Measurements from ENCODE around the gene CARD14. TPM values are rescaled to one million over a fixed set of nuclear protein-coding genes. Genes with fewer than 3 reads are reported as not detected.
"Not testable (repeated sequence)": the region's sequence is repeated elsewhere in the genome, so short reads cannot be mapped to it uniquely, and the experiment has no call there.

The CARD14 gene
- polyA plus RNA-seq, 3 donors, result 0.06 to 0.10 TPM; not detected in 1

DNA sequence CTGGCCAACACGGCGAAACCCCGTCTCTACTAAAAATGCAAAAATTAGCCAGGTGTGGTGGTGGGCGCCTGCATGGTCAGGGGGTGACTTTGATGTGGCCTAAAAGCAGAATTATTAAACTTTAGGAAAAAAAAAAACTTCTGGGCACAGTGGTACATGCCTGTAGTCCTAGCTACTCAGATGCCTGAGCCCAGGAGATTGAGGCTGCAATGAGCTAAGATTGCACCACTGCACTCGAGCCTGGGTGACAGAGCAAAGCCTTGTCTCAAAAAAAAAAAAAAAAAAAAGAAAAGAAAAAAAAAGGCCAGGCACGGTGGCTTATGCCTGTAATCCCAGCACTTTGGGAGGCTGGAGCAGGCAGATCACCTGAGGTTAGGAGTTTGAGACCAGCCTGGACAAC lies 29.5 kb downstream of the CARD14 start:
- 45 to 77% (median 70%) methylated on average over 4 to 6 of the region's 6 CpGs for WGBS, 3 donors
- not testable (repeated sequence) for H3K27ac ChIP-seq (ENCODE audit: low read depth, low read length)

DNA sequence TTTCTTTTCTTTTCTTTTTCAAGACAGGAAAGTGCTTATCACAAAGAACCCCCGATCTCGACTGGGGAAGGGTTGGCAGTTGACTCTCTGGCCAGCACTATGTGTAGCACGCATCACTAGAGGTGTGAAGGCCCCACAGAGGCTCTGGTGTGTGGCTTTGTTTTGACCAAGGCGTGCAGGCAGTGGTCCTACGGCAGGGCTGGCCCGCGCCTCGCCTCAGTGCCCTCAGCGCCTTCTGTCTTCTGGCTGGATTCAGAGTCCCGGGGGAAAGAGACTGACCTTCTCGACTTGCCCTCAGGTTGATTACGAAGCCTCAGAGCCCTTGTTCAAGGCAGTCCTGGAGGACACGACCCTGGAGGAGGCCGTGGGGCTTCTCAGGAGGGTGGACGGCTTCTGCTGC lies 31.6 kb downstream of the CARD14 start:
- no peak overlapping the region for H3K27ac ChIP-seq (ENCODE audit: low read depth, low read length)
- 77 to 89% (median 86%) methylated on average over 15 of the region's 15 CpGs for WGBS, 3 donors

DNA sequence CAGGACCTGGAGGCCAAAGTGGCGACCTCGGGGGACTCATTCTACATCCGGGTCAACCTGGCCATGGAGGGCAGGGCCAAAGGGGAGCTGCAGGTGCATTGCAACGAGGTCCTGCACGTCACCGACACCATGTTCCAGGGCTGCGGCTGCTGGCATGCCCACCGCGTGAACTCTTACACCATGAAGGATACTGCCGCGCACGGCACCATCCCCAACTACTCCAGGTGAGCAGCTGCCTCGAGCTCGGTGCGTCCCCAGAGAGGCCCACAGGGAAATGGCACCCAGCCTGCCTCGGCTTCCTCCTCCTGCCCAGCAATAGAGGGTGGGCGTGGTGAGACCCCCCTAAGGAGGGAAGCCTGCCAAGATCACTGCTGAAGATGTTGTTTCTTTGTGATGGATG lies 32.4 kb downstream of the CARD14 start:
- no peak overlapping the region for H3K27ac ChIP-seq (ENCODE audit: low read depth, low read length)
- 84 to 90% (median 90%) methylated on average over 15 to 17 of the region's 17 CpGs for WGBS, 3 donors

DNA sequence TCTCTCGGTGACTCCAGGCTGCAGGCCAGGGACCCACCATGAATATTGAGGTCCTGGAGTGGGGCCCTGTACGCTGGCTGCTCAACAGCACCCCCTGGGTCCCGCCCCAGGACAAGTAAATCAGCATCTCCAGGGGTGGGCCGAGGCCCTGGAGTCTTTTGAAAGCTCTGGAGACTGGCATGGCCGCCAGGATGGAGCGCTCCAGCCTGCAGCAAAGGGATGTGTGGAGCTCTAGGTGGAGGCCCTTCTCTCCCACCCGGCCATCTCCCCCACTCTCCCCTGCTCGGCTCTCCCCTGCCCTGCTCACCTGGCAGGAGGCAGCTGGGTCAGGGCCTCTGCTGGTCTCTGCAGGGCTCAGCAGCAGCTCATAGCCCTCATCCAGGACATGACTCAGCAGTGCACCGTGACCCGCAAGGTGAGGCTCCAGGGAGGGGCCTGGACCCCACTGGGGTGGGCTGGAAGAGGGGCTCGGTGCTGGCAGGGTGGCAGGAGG lies 33.7 kb downstream of the CARD14 start:
- 79 to 84% (median 82%) methylated on average over 11 of the region's 11 CpGs for WGBS, 3 donors
- no peak overlapping the region for H3K27ac ChIP-seq (ENCODE audit: low read depth, low read length)

DNA sequence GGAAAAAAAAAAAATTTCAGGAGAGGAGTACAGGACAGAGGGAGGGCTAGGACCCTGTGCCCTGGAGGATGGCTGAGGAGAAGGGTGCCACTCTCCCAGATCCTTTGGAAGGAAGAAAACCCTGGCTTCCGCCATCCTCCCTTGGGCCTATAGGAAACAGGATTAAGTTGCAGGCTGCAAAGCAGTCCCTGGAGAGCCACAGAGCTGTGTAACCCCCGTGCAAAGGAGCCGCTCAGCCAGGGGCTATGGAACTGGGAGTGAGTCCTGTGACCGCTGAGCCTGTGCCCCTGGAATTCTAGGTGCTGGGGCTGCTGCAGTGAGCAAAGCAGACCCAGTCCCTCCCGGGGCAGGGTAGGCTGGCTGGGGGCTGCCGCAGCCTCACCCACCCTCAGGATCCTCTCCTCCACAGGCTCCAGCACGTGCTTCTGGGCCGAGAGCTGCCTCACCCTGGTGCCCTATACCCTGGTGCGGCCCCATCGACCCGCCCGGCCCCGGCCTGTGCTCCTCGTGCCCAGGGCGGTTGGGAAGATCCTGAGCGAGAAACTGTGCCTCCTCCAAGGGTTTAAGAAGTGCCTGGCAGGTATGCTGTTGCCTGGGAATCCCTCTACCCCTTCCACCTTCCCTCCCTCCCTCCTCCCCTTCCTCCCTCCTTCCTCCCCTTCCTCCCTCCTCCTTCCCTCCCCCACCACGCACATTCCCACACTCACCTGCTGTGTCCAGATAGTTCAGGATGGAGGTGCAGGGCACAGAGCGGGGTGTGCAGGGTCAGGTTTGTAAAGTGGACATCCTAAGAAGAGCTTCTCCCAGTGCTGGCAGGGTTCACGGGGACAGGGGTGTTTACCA lies 35.0 kb downstream of the CARD14 start:
- no peak overlapping the region for H3K27ac ChIP-seq (ENCODE audit: low read depth, low read length)
- 81 to 88% (median 84%) methylated on average over 19 of the region's 19 CpGs for WGBS, 3 donors

DNA sequence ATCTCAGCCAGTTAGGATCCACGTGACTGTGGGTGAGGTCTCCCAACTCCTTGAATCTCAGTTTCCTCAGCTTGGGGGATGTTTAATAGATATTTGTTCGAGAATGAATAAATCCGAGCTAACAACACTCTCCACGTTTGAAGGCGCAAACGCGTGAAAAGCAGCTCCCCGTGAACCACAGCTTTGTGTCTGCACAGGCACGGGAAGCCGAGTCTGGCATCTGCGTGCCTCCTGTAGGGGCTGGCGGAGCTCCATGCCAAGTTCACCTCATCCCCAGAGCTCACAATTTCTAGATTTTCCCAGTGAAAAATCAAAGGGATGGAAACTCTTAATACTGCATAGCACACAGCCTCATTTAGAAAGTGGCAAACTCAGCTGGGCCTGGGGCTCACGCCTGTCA lies 36.0 kb downstream of the CARD14 start:
- no peak overlapping the region for H3K27ac ChIP-seq (ENCODE audit: low read depth, low read length)
- 90 to 91% (median 91%) methylated on average over 13 of the region's 13 CpGs for WGBS, 3 donors

DNA sequence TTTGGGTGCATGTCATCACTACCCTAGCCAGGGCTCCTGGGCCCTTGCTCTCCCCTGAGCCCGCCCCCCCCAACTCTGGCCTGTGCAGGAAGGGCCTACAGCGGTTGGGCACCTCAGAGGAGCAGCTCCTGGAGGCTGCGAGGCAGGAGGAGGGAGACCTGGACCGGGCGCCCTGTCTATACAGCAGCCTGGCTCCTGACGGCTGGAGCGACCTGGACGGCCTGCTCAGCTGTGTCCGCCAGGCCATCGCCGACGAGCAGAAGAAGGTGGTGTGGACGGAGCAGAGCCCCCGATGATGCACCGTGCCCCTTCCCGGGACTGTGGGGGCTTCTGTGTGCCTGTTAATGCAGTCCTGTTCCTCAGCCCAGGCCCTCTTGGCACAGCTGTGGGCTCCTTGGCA lies 38.2 kb downstream of the CARD14 start:
- 93 to 97% (median 96%) methylated on average over 15 to 16 of the region's 16 CpGs for WGBS, 3 donors
- H3K27ac ChIP-seq (ENCODE audit: low read depth, low read length), result no peak overlapping the region

DNA sequence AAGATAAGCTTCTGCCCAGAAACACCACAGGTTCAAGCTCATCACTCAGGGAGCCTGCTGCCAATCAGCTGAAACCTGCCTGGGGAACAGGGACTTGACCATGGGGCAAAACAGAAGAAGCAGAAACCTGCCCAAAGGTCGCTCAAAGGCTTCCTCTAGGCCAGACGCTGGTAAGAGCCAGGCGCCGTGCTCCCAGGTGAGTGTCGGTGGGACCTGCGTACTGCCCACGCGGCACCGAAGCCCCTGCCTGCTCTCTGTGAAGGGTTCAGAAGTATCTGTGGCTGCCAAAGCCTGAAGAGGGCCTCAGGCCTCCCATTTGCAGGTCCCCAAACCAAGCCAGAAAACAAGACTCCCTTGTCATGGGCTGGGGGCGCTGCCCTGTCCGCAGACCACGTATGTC lies 39.9 kb downstream of the CARD14 start:
- H3K27ac ChIP-seq (ENCODE audit: low read depth, low read length), result no peak overlapping the region
- 88 to 93% (median 90%) methylated on average over 12 of the region's 12 CpGs for WGBS, 3 donors

DNA sequence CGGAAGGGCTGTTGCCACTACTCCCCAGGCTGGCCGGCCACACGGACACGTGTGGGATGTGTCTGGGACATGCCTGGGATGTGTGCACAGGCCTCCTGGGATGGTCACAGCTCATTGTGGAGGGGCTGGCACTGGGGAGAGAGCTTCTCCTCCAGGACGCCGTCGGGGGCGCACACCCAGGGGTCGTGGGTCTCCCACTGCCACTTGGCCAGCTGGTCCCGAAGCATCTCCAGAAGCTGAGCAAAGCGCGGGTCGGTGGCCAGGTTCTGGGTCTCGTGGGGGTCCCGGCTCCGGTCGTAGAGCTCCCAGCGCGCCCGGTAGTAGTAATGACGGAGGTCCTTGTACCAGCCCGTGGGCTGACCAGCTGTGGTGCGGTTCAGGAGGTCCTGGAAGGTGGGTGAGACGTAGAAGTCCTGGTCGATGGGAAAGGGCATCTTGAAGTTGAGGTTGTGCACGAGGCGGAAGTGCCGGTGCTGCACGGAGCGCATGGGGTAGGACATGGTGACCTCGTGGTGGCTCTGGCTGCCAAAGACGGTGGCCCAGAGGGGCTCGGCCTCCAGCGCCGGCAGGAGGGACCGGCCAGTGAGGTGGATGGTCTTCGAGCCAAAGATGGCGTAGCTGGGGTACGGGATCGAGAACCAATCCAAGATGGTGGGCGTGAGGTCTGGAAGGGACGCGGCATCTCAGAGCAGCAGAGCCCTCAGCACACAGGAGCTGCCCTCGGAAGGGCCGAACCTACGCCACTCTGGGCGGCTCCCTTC lies 40.7 kb downstream of the CARD14 start:
- 93 to 95% (median 95%) methylated on average over 45 to 47 of the region's 47 CpGs for WGBS, 3 donors
- H3K27ac ChIP-seq (ENCODE audit: low read depth, low read length), result no peak overlapping the region

DNA sequence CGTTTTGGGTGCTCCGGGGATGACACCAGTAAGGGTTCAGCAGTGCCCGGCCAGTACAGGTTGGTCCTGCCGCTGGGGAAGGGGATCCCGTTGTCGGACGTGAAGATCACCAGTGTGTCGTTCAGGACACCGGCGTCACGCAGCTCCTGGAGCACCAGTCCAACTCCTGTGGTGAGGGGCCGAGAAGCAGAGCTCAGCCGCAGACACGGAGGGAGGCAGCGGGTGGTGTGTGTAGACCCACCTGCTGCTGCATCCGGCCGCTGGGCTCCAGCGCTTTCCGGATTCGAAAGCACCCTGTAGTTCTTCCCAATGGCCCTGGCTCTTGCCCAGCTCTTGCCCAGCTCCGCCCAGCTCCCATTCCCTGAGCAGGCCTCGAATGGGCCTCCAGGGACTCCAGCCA lies 42.3 kb downstream of the CARD14 start:
- no peak overlapping the region for H3K27ac ChIP-seq (ENCODE audit: low read depth, low read length)
- WGBS, 3 donors, result 93% methylated on average over 22 of the region's 22 CpGs

DNA sequence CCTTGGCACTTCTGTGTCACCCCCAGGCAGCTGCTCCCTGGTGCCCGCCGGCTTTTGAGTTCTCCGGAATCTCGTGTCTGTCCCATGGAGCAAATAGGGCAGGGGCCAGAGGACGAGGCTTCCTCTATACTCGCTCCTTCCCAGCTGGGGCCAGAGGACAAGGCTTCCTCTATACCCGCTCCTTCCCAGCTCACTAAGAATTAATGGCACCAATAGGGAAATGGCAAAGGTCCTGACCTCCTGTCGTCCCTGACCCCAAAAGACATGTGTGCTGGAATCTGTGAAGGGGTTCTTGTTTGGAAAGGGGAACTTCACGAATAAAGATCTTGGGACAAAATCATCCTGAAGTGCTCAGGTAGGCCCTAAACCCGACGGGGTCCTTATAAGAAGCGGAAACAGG lies 42.7 kb downstream of the CARD14 start:
- no peak overlapping the region for H3K27ac ChIP-seq (ENCODE audit: low read depth, low read length)
- 91 to 93% (median 91%) methylated on average over 12 of the region's 12 CpGs for WGBS, 3 donors

DNA sequence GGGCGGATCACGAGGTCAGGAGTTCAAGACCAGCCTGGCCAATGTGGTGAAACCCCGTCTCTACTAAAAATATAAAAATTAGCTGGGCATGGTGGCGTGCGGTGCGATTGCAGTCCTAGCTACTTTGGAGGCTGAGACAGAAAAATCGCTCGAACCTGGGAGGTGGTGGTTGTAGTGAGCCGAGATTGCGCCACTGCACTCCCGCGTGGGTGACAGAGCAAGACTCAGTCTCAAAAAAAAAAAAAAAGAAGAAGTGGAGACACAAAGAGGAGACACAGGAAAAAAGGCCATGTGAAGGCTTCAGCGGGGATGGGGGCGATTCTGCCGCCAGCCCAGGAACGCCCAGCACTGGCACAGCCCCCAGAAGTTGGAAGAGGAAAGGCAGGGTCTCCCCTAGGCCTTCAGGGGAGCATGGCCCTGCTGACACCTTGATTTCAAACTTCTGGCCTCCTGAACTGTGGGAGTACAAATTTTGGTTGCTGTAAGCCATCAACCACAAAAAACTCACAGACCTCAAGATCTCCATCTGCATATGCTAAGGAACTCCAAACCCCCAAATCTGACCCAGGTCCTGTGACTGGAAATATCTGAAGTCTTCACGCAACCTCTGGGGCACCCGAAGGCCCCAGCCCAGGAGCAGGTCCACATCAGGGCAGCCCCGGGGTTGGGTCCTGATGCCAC lies 43.3 kb downstream of the CARD14 start:
- no peak overlapping the region for H3K27ac ChIP-seq (ENCODE audit: low read depth, low read length)
- 62 to 88% (median 71%) methylated on average over 19 of the region's 19 CpGs for WGBS, 3 donors

DNA sequence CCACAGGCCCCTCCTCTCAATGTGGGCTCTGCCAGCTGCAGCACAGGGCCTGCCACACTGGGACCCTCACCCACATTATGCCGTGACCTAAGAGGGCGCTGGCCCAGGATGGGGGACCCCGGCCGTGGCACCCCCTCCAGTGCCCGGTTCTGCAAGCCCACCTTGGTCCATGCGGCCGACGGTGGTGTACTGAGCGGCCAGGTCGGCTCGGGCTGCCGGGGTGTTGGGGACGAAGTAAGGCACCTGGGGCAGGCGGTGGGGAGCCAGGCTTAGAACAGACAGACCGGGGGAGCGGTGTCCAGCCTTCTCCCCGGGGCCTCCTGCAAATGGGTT lies 43.8 kb downstream of the CARD14 start:
- WGBS, 3 donors, result 95 to 97% (median 96%) methylated on average over 17 of the region's 17 CpGs
- no peak overlapping the region for H3K27ac ChIP-seq (ENCODE audit: low read depth, low read length)

DNA sequence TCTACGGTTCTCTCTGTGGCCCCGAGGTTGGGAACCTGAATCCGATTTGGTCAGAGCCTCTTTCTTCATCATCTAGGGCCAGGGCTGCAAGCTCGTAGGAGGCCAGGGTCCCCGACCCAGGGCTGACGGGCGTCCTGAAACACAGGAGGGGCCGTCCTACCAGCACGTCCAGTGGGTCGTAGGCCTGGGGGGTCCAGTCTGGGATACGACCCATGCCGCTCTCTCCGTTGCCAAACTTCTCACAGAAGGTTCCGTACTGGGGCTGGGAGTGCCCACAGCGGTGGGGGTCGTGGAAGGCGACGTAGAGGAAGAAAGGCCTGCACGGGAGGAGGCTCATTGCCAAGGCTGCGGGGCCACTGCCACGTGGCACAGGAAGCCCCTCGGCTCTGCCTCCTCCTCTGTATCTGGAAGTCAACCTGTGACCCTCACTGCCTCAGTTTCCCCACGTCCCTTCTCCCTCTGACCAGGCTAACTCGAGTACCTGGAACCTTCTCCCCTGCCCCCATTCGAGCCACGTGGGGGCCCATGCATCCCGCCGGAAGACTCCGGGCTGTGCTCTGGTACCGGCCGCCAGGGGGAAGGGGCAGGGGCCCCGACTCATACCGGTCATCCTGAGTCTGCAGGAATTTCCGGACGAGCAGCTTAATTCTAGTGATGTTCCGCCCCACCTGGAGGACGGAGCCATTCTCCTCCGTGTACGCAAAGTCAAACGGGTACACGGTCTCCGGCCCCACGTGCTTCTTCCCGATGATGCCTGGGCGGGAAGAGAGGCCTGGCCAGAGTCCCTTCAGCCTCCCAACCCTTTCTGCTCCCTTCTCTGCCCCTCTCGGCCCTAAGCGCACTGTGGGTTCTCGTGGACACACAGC lies 44.4 kb downstream of the CARD14 start:
- WGBS, 3 donors, result 91 to 93% (median 91%) methylated on average over 48 of the region's 48 CpGs
- H3K27ac ChIP-seq (ENCODE audit: low read depth, low read length), result no peak overlapping the region

DNA sequence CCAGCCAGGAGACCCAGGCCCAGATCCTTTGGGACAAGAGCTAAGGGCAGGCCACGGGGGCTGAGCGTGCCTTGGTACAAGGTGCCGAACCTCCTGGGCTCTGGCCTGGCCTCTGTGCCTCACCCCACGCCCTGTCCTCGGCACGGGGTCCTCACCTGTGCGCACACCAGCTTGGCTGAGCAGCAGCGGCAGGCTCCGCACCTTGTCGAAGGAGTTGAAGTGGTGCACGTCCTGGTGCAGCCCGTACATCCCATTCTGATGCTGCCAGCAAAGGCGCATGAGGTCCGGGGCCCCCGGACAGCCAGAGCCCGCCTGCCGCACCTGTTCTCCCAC lies 45.0 kb downstream of the CARD14 start:
- 92 to 94% (median 92%) methylated on average over 15 to 17 of the region's 17 CpGs for WGBS, 3 donors
- no peak overlapping the region for H3K27ac ChIP-seq (ENCODE audit: low read depth, low read length)

DNA sequence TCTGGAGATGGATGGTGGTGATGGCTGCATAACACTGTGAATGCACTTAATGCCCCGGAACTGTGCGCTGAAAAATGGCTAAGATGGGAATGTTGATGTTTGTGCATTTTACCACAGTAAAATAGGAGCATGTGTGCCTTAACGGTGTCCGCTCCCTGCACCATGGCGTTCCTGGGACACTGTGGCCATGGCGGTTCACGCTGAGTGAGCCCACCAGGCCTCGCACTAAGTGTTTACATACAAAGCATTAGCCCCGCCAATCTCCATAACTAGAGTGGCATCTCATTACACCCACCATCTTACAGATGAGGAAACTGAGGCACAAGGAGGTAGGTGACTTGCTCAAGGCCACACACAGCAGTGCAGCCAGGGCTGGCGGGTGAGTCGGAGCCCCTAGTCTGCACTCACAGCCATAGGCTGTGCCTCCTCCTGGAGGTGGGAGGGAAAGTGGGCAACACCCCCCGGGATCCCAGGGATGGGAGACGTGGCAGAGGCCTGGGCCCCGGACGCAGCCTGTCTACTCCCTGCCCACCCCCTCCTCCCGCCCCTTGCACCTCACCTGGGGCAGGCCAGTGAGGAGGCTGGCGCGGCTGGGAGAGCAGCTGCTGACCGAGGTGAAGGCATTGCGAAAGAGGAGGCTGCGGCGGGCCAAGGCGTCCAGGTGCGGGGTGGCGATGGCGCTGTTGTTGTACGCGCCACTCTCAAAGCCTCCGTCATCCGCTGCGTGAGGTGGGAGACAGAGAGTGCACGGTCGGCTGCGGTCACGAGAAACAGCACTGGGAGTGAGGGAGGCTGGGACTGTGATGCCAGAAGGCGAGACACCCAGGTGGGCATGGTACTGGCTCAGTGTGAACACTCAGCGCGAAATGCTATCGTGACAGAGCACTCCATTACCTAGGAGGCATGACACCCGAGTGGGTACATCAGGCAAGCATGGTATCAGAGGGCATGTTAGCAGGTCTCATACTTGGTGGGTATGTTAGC lies 46.9 kb downstream of the CARD14 start:
- H3K27ac ChIP-seq (ENCODE audit: low read depth, low read length), result no peak overlapping the region
- WGBS, 3 donors, result 94 to 97% (median 97%) methylated on average over 33 to 40 of the region's 40 CpGs

DNA sequence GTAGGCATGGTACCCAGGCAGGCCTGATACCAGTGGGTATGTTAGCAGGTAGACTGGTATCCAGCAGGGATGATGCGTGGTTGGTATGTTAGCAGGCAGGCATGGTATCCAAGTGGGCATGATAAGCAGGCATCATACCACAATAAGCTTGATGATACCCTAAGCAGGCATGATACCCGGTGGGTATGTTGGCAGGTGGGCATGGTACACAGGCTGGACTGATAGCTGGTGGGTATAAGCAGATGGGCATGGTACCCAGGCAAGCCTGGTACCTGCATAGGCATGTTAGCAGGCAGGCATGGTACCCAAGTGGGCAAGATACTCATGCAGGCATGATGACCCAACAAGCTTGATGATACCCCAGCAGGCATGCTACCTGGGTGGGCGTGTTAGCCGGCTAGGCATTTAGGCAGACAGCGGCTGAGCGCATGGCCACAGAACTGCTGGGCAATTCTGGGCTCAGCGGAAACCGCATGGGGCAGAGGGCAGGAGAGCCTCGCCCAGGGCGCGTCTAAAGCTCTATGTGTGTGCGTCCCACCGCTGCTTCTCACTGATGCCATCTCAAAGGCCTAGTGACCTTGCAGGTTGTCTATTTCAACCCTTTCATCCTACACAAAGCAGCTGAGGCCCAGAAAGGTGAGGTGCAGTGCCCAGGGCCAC lies 48.0 kb downstream of the CARD14 start:
- no peak overlapping the region for H3K27ac ChIP-seq (ENCODE audit: low read depth, low read length)
- WGBS, 3 donors, result 93 to 98% (median 96%) methylated on average over 13 of the region's 13 CpGs

Measured in adipose tissue (tissue), 3 donors.